ENCODE data around the gene MEFV. TPM values are rescaled to one million over a fixed set of nuclear protein-coding genes. Genes with fewer than 3 reads are reported as not detected.

Gene MEFV
- total and polyA plus RNA-seq, 2 of the 13 experiments (the other 11 are each of a cell fraction or from before 2014, with no cell fraction given): 0.22 TPM; not detected in 1

- TF ChIP-seq BCLAF1 (IDR thresholded peaks at IDR 0.05): no peak
- TF ChIP-seq ZNF7 (CRISPR knock-in tag; IDR thresholded peaks at IDR 0.05): no peak
- no peak for TF ChIP-seq FOXK1 (CRISPR knock-in tag; IDR thresholded peaks at IDR 0.05; ENCODE audit: borderline replicate concordance, low read depth)
- no peak for TF ChIP-seq SALL2 (CRISPR knock-in tag; IDR thresholded peaks at IDR 0.05)
- no peak for TF ChIP-seq ZNF326 (CRISPR knock-in tag; IDR thresholded peaks at IDR 0.05; ENCODE audit: borderline replicate concordance)
- TF ChIP-seq ZBTB40 (IDR thresholded peaks at IDR 0.05): no peak
- TF ChIP-seq ZBTB40 (CRISPR knock-in tag; IDR thresholded peaks at IDR 0.05): no peak
- no peak; the same call in 1 of the 2 replicates for TF ChIP-seq BCL3 (CRISPR knock-in tag; IDR thresholded peaks at IDR 0.05)
- TF ChIP-seq PPARG (CRISPR knock-in tag; conservative IDR thresholded peaks at IDR 0.05): peak; percentile 95
- TF ChIP-seq MXD4 (CRISPR knock-in tag; IDR thresholded peaks at IDR 0.05): no peak
- no peak for TF ChIP-seq ZNF766 (CRISPR knock-in tag; IDR thresholded peaks at IDR 0.05; ENCODE audit: borderline replicate concordance)
- TF ChIP-seq JARID2 (CRISPR knock-in tag; IDR thresholded peaks at IDR 0.05; ENCODE audit: insufficient replicate concordance): no peak
- no peak for TF ChIP-seq KLF6 (CRISPR knock-in tag; IDR thresholded peaks at IDR 0.05)
- no peak for TF ChIP-seq ZNF570 (CRISPR knock-in tag; IDR thresholded peaks at IDR 0.05; ENCODE audit: borderline replicate concordance)
- TF ChIP-seq NFYB (CRISPR knock-in tag; IDR thresholded peaks at IDR 0.05): no peak
- TF ChIP-seq TCF7 (IDR thresholded peaks at IDR 0.05; ENCODE audit: low read depth): peak; percentile 76
Measured at GRCh38 chr16:3198334-3199072, 57.9 kb downstream of the MEFV start (continued).
